ENCODE results near the gene RAB6D. TPM values are rescaled to one million over a fixed set of nuclear protein-coding genes. Genes with fewer than 3 reads are reported as not detected.
"Not testable (repeated sequence)": the region's sequence is repeated elsewhere in the genome, so short reads cannot be mapped to it uniquely, and the experiment has no call there.

The RAB6D gene
- total RNA-seq, 2 experiments from 2014 or later: not detected

DNA sequence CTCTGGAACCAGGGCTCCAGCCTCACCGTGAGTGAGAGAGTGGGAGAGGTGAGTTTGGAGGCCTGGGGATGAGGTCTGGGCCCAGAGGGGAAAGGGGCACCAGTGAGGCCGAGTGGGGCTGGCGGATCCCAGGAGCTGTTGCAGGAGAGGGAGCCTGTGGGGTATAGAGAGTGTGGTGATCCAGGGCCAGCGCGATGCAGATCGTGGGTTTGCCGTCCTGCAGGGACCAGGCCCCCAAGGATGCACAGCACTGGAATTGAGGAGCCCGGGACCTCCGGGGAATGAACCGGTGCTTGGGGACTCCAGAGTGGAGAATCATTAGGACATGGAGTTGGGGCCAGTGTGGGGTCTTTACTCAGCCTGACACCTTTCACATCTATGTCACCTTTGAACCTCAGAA, 25.7 kb upstream of the RAB6D start:
- no peak overlapping the region for H3K27ac Mint-ChIP-seq
- H3K27me3 Mint-ChIP-seq: peaks cover 13% of the 10 kb centered on the region
- no peak overlapping the region for H3K4me3 Mint-ChIP-seq
- H3K36me3 Mint-ChIP-seq: no peaks in the 10 kb centered on the region
- no peaks in the 10 kb centered on the region for H3K9me3 Mint-ChIP-seq
- DNase-seq: no peak
- no peaks in the 10 kb centered on the region for H3K4me1 Mint-ChIP-seq

DNA sequence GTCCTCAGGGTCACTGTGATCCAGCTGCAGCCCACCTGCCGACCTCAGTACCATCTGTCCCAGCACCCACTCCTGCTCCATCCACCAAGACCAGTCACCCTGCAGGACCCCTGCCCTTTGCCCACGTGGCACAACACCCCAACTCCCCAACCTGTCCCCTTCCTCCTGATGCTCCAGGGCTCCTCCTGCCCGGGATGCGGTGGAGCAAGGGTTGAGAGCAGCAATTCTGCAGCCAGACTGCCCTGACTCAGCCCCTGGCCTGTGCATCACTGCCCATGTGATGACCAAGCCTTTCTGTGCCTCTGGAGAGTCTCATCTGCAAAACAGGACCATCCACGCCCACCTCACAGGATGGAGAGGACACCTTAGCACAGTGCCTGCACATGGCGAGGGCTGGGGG, 24.9 kb upstream of the RAB6D start:
- H3K27me3 Mint-ChIP-seq: peaks cover 13% of the 10 kb centered on the region
- not testable (repeated sequence) for H3K9me3 Mint-ChIP-seq, H3K36me3 Mint-ChIP-seq, H3K4me3 Mint-ChIP-seq, H3K4me1 Mint-ChIP-seq, H3K27ac Mint-ChIP-seq, DNase-seq

DNA sequence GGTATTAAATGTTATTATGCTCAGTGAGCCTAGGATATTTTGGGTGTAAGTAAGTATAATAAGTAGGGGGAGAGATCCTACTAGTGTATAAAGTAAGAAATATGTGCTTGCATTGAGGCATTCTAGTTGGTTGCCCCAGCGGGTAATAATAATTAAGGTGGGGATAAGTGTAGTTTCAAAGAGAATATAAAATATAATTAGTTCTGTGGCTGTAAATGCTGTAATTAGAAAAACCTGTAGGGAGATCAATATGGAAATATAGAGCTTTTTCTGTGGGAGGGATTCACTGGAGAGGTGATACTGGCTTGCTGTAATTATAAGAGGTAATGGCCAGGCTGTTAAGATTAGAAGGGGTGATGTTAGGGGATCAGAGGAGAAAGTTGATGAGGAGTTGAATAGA, 9.1 kb upstream of the RAB6D start:
- not testable (repeated sequence) for H3K9me3 Mint-ChIP-seq, H3K27ac Mint-ChIP-seq, DNase-seq, H3K4me1 Mint-ChIP-seq, H3K4me3 Mint-ChIP-seq, H3K36me3 Mint-ChIP-seq, H3K27me3 Mint-ChIP-seq

DNA sequence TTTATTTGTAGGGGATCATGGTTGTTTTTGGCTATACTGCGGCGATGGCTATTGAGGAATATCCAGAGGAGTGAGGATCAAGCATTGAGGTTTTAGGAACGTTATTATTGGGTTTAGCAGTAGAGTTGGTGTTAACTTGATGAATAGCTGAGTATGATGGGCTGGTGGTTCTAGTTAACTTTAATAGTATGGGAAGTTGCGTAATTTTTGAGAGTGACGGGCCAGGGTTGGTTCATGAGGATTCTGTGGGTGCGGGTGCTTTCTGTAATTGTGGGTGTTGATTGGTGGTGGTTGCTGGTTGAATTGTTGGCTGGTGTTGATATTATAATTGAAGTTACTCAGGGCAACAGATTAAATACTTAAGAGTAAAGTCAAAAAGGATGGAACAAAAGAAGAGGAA, 6.0 kb upstream of the RAB6D start:
- peaks cover 16% of the 10 kb centered on the region for H3K27me3 Mint-ChIP-seq
- no peak overlapping the region for H3K4me3 Mint-ChIP-seq
- no peaks in the 10 kb centered on the region for H3K36me3 Mint-ChIP-seq
- H3K4me1 Mint-ChIP-seq: no peaks in the 10 kb centered on the region
- no peaks in the 10 kb centered on the region for H3K9me3 Mint-ChIP-seq
- no peak for DNase-seq
- H3K27ac Mint-ChIP-seq: no peak overlapping the region

DNA sequence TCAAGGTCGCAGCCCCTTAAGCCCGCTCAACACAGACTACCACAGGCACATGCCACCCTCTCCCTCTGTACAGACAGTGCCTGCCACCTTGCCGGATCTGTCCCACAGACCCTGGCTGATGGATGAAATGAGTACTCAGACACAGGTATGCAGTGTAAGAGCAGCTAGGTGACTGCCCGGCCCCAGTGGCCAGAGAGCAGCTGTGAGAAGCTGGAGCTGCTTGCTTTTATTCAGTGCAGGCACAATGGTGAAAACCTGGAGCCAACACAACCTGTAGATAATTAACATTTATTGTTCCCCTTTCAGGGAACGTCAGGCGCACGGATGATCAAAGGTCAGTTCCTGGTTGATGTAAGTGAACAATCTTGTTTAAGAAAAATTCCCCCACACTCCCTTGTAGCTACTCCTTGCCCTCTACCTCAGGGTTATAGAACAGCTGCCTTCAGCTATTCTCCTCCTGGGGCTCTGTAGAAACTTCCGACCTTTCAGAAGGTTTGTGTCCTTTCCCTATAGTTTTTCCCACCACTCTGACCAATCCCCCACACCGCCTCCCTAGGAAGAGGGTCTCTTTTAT, 4.6 kb upstream of the RAB6D start:
- not testable (repeated sequence) for H3K9me3 Mint-ChIP-seq, H3K27ac Mint-ChIP-seq, H3K4me1 Mint-ChIP-seq, H3K4me3 Mint-ChIP-seq, DNase-seq, H3K36me3 Mint-ChIP-seq
- H3K27me3 Mint-ChIP-seq: peaks cover 28% of the 10 kb centered on the region

DNA sequence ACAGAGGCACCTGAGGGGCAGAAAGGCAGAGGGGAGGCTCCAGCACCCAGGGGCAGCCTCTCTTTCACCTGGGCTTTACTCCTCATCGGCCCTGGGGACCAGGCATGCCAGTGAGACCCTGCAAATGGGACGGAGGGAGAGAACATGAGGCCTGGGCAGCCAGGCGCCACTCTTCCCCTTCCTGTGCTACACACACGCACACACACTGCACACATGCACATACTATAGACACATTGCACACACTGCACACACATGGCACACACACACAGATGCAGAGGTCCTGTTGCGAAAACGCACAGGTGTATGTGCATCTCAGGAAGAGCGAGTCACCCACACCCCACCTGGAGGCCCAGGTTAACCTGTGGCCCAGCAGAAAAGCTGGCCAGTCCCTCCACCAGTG, 3.4 kb upstream of the RAB6D start:
- peaks cover 8% of the 10 kb centered on the region for H3K4me1 Mint-ChIP-seq
- no peak overlapping the region for H3K4me3 Mint-ChIP-seq
- H3K27me3 Mint-ChIP-seq: peaks cover 35% of the 10 kb centered on the region
- no peaks in the 10 kb centered on the region for H3K36me3 Mint-ChIP-seq
- no peaks in the 10 kb centered on the region for H3K9me3 Mint-ChIP-seq
- H3K27ac Mint-ChIP-seq: no peak overlapping the region
- DNase-seq: no peak

DNA sequence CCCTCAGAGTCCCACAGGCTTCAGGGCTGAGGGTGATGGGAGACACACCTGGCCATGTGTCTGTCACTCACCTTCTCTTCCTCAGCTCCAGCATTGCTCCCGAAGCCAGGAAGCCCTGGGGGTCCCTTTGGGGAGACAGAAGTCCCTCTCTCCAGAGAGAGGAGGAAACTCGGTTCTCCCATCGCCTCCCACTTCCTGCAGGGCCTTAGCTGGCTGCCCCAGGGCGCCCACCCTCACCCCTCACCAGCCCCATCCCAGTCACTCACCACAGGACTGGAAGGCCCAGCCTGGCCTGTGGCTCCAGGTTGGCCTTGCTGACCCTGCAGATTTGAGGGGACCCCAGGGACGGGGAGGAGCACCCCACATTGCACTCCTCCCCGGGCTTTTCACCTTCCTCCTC, 2.7 kb upstream of the RAB6D start:
- Mint-ChIP-seq H3K9me3 (no peaks in the 10 kb centered on the region), H3K4me3 (no peak overlapping the region), H3K27me3 (peaks cover 42% of the 10 kb centered on the region)

DNA sequence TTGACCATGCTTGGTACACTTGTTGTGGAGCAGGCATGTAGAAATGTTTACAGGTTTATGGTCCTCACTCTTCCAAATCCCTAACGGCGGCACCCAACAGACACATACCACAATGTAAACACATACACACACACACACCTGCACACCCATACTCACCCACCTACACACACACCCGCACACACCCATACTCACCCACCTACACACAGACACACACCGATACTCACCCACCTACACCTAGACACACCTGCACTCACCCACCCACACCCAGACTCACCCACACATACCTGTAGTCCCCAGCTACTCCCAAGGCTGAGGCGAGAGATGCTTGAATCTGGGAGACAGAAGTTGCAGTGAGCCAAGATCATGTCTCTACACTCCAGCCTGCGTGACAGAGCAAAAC, 1.5 kb upstream of the RAB6D start:
- DNase-seq: no peak
- peaks cover 10% of the 10 kb centered on the region for H3K4me1 Mint-ChIP-seq
- peaks cover 53% of the 10 kb centered on the region for H3K27me3 Mint-ChIP-seq
- no peak overlapping the region for H3K27ac Mint-ChIP-seq
- H3K36me3 Mint-ChIP-seq: no peaks in the 10 kb centered on the region
- no peak overlapping the region for H3K4me3 Mint-ChIP-seq
- no peaks in the 10 kb centered on the region for H3K9me3 Mint-ChIP-seq

More for the DNA sequence above, 2.7 kb upstream of the RAB6D start:
- peaks cover 10% of the 10 kb centered on the region for H3K4me1 Mint-ChIP-seq
- no peak for DNase-seq
- H3K36me3 Mint-ChIP-seq: no peaks in the 10 kb centered on the region
- no peak overlapping the region for H3K27ac Mint-ChIP-seq

DNA sequence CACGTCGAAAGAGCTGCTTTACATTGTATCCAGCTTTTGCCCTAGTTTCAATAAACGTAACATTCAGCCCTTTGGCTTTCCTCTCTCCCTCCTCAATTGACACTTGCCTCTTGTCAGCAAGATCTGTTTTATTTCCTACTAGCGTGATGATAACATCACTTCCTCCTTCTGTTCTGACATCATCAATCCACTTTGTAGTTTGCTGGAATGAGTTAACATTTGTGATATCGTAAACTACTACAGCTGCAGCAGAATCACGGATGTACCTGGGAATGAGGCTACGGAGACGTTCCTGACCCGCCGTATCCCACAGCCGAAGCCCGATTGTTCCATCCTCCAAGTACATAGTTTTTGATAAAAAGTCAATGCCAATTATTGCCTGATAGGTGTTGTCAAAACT, 755 bp downstream of the RAB6D start:
- Mint-ChIP-seq H3K4me3 (peak overlapping the region; percentile 55), H3K4me1 (peaks cover 10% of the 10 kb centered on the region), H3K27me3 (peaks cover 67% of the 10 kb centered on the region)
- not testable (repeated sequence) for H3K27ac Mint-ChIP-seq, DNase-seq, H3K9me3 Mint-ChIP-seq, H3K36me3 Mint-ChIP-seq

DNA sequence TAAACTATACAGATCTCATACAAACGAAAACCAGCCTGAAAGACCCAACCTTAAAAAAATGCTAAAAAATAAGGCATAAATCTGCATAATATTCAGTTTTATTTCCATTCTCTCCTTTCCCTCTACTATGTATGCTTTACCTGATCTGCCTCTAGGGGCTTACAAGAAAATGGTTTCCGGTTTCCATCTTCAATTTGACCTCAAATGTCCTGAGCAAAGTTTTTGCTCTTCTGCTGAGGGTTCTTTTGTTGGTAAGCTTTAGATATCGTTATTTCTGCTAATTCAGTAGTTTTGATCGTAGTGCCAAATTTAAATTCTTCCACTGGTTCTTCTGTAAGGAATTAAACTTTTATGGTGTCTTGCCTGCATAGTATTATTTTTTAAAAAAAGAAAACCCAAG, 2.2 kb downstream of the RAB6D start:
- Mint-ChIP-seq H3K27me3 (peaks cover 67% of the 10 kb centered on the region), H3K4me1 (peaks cover 10% of the 10 kb centered on the region)
- not testable (repeated sequence) for DNase-seq, H3K9me3 Mint-ChIP-seq, H3K4me3 Mint-ChIP-seq, H3K27ac Mint-ChIP-seq, H3K36me3 Mint-ChIP-seq

DNA sequence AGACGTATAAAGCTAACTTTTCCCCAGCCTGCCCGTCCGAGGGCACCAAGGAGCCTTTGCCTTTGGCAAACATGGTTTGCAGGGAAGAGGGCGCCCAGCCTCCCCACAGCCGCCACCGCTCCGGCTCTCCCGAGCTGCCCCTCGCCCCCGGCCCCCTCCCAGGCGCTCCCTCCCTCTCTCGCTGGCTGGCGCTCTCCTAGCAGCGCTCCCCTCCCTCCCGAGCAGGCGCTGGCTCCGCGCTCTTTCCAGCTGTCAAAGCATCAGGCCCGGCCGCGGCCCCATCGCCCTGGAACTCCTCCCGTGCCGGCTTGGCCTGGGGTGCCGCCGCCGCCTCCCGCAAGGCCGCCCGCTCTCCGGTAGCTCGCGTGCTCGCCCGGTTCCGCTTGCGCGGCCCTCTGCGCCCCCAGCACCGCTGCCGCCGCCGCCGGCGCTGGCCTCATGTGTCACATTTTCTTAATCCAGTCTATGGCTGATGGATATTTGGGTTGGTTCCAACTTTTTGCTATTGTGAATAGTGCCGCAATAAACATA, 10.7 kb downstream of the RAB6D start:
- H3K27me3 Mint-ChIP-seq: peaks cover 65% of the 10 kb centered on the region
- H3K4me1 Mint-ChIP-seq, H3K4me3 Mint-ChIP-seq, H3K9me3 Mint-ChIP-seq, H3K27ac Mint-ChIP-seq, DNase-seq, H3K36me3 Mint-ChIP-seq: not testable (repeated sequence)

DNA sequence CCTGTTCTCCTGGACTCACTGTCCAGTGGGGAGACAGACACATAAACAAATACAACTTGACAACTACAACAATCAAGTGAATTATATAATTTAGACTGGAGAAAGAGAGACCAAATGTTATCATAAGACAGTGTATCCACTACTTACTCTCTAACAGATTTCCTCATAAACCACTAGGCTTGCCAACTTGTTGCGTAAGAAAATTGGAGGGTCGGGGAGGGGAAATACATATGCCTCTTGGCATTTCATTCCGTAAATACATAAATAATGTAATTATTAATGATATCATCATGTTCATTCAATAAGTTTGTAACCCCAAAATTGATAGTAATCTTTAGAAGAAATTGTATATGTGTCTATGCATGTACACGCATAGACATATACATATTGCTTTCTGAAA, 14.9 kb downstream of the RAB6D start:
- Mint-ChIP-seq H3K9me3 (peaks cover 7% of the 10 kb centered on the region), H3K4me3 (no peak overlapping the region), H3K4me1 (no peaks in the 10 kb centered on the region)

DNA sequence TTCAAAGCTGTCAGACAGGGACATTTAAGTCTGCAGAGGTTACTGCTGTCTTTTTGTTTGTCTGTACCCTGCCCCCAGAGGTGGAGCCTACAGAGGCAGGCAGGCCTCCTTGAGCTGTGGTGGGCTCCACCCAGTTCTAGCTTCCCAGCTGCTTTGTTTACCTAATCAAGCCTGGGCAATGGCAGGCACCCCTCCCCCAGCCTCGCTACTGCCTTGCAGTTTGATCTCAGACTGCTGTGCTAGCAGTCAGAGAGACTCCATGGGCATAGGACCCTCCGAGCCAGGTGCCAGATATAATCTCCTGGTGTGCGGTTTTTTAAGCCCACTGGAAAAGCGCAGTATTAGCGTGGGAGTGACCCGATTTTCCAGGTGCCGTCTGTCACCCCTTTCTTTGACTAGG, 16.9 kb downstream of the RAB6D start:
- H3K9me3 Mint-ChIP-seq, DNase-seq, H3K27ac Mint-ChIP-seq, H3K4me1 Mint-ChIP-seq, H3K36me3 Mint-ChIP-seq, H3K4me3 Mint-ChIP-seq: not testable (repeated sequence)
- H3K27me3 Mint-ChIP-seq: peaks cover 21% of the 10 kb centered on the region

More for the DNA sequence above, 14.9 kb downstream of the RAB6D start:
- H3K36me3 Mint-ChIP-seq: no peaks in the 10 kb centered on the region
- no peak overlapping the region for H3K27ac Mint-ChIP-seq
- DNase-seq: no peak
- H3K27me3 Mint-ChIP-seq: peaks cover 35% of the 10 kb centered on the region

DNA sequence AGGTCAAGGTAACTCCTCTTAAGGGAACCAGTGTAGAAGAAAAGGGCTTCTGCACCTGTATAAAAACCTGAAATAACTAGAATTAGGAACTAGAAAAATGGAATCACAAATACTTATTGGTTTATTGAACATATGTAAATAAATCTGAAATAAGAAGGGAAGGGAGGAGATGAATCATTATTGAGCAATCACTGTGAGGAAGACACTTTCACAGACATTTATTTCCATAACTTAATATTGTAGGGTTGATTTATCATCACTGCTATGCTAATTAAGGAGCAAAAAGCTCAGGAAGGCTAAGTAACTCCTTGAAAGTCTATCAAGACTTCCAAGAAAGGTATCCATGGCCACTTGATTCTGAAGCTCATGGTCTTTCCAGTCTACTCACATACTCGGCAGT, 24.7 kb downstream of the RAB6D start:
- not testable (repeated sequence) for H3K27ac Mint-ChIP-seq, H3K4me3 Mint-ChIP-seq, DNase-seq

DNA sequence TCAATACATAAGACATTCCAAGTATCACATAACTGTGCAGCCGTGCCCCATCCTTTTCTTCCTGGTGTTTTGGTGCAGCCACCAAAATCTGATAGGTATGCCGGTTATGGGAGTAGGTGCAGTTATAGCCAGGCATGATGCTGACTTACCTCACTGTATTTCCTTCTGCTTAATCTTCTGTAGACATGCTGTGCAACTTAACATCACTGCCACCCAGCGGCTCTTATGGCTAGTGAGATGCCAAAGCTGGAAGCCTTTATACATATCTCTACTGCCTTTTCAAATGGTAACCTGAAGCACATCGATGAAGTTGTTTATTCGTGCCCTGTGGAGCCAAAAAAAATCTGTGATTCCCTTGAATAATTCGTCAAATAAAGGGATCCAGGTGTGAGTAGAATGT, 28.6 kb downstream of the RAB6D start:
- not testable (repeated sequence) for H3K4me1 Mint-ChIP-seq, H3K27ac Mint-ChIP-seq, H3K9me3 Mint-ChIP-seq, H3K36me3 Mint-ChIP-seq, H3K4me3 Mint-ChIP-seq
- peaks cover 37% of the 10 kb centered on the region for H3K27me3 Mint-ChIP-seq
- peak; percentile 4 for DNase-seq

More for the DNA sequence above, 24.7 kb downstream of the RAB6D start:
- not testable (repeated sequence) for H3K9me3 Mint-ChIP-seq, H3K4me1 Mint-ChIP-seq, H3K36me3 Mint-ChIP-seq
- peaks cover 25% of the 10 kb centered on the region for H3K27me3 Mint-ChIP-seq

DNA sequence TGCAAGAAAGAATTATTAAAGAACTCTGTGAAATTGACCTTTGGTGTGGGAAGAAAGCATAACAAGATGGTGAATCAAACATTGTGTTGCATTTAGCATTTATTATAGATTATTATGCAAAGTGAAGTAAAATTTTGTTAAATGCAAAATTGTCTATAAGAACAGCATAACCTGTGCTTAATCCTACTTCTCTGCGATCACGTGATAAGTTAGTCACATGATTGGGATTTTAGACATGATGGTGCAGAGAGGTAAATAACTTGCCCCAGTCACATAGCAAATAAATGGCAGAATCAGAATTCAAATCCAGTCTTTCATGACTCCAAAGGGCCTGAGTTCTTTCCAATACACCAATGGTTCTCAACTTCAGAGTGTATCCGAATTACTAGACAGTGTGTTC, 31.3 kb downstream of the RAB6D start:
- not testable (repeated sequence) for H3K4me1 Mint-ChIP-seq, H3K4me3 Mint-ChIP-seq, DNase-seq, H3K36me3 Mint-ChIP-seq, H3K27ac Mint-ChIP-seq, H3K9me3 Mint-ChIP-seq
- peaks cover 36% of the 10 kb centered on the region for H3K27me3 Mint-ChIP-seq
